Mucosa of stomach (tissue), 1 donor: ENCODE data around the gene FLNB.

ENCODE experiments used
- H3K27me3 ChIP-seq: one replicate; pipeline ENCODE4 v1.7.0; 2013; ENCODE audit warnings: mild to moderate bottlenecking, low read length; ENCODE audit not compliant: control insufficient read depth, insufficient read depth
- H3K36me3 ChIP-seq: one replicate; pipeline ENCODE4 v1.7.0; 2013; ENCODE audit warnings: low read length; ENCODE audit not compliant: control insufficient read depth, insufficient read depth
- H3K4me1 ChIP-seq: one replicate; pipeline ENCODE4 v1.7.0; 2013; ENCODE audit warnings: mild to moderate bottlenecking, low read length; ENCODE audit not compliant: control insufficient read depth, insufficient read depth
- H3K4me3 ChIP-seq: one replicate; pipeline ENCODE4 v1.7.0; 2013; ENCODE audit warnings: low read length
- H3K9ac ChIP-seq: one replicate; pipeline ENCODE4 v1.7.0; 2013; ENCODE audit warnings: mild to moderate bottlenecking, low read length, moderate library complexity
- H3K9me3 ChIP-seq: one replicate; pipeline ENCODE4 v1.7.0; 2013; ENCODE audit warnings: mild to moderate bottlenecking, low read length, moderate library complexity; ENCODE audit not compliant: control insufficient read depth
- donor health status: Pancreatic carcinoma.

FLNB gene

GRCh38 chr3:58151637-58152036 is 143.4 kb downstream of the FLNB start:
- Histone ChIP-seq H3K36me3 (peaks cover 35% of the 10 kb centered on the region), H3K9ac (no peak overlapping the region), H3K9me3 (no peaks in the 10 kb centered on the region), H3K4me1 (no peaks in the 10 kb centered on the region), H3K27me3 (no peaks in the 10 kb centered on the region), H3K4me3 (no peak overlapping the region)

- Histone ChIP-seq H3K4me3 (no peak overlapping the region), H3K36me3 (peaks cover 37% of the 10 kb centered on the region), H3K9ac (no peak overlapping the region), H3K4me1 (no peaks in the 10 kb centered on the region), H3K9me3 (no peaks in the 10 kb centered on the region), H3K27me3 (no peaks in the 10 kb centered on the region)
Measured at GRCh38 chr3:58152225-58153015, 144.2 kb downstream of the FLNB start.

GRCh38 chr3:58153371-58153770 is 145.1 kb downstream of the FLNB start:
- Histone ChIP-seq H3K36me3 (peaks cover 37% of the 10 kb centered on the region), H3K4me1 (no peaks in the 10 kb centered on the region), H3K9ac (no peak overlapping the region), H3K27me3 (no peaks in the 10 kb centered on the region), H3K9me3 (no peaks in the 10 kb centered on the region), H3K4me3 (no peak overlapping the region)

GRCh38 chr3:58154626-58155449 is 146.6 kb downstream of the FLNB start:
- Histone ChIP-seq H3K9me3 (no peaks in the 10 kb centered on the region), H3K27me3 (no peaks in the 10 kb centered on the region), H3K4me3 (no peak overlapping the region), H3K4me1 (no peaks in the 10 kb centered on the region), H3K36me3 (peaks cover 33% of the 10 kb centered on the region), H3K9ac (no peak overlapping the region)

GRCh38 chr3:58155838-58156237 is 147.6 kb downstream of the FLNB start:
- peaks cover 30% of the 10 kb centered on the region for H3K36me3 ChIP-seq
- H3K9ac ChIP-seq: no peak overlapping the region
- H3K27me3 ChIP-seq: no peaks in the 10 kb centered on the region
- peaks cover 3% of the 10 kb centered on the region for H3K4me1 ChIP-seq
- H3K9me3 ChIP-seq: no peaks in the 10 kb centered on the region
- H3K4me3 ChIP-seq: no peak overlapping the region

GRCh38 chr3:58157700-58158099 is 149.5 kb downstream of the FLNB start:
- no peak overlapping the region for H3K9ac ChIP-seq
- H3K27me3 ChIP-seq: no peaks in the 10 kb centered on the region
- peaks cover 20% of the 10 kb centered on the region for H3K4me1 ChIP-seq
- H3K36me3 ChIP-seq: peaks cover 38% of the 10 kb centered on the region
- H3K4me3 ChIP-seq: no peak overlapping the region
- H3K9me3 ChIP-seq: no peaks in the 10 kb centered on the region

GRCh38 chr3:58158442-58159153 is 150.4 kb downstream of the FLNB start:
- H3K36me3 ChIP-seq: peaks cover 43% of the 10 kb centered on the region
- H3K4me3 ChIP-seq: no peak overlapping the region
- H3K4me1 ChIP-seq: peaks cover 29% of the 10 kb centered on the region
- no peaks in the 10 kb centered on the region for H3K9me3 ChIP-seq
- no peaks in the 10 kb centered on the region for H3K27me3 ChIP-seq
- no peak overlapping the region for H3K9ac ChIP-seq

GRCh38 chr3:58160399-58160798 is 152.2 kb downstream of the FLNB start:
- Histone ChIP-seq H3K4me1 (peaks cover 47% of the 10 kb centered on the region), H3K4me3 (no peak overlapping the region), H3K9me3 (no peaks in the 10 kb centered on the region), H3K9ac (no peak overlapping the region), H3K36me3 (peaks cover 55% of the 10 kb centered on the region), H3K27me3 (no peaks in the 10 kb centered on the region)

GRCh38 chr3:58161435-58162398 is 153.5 kb downstream of the FLNB start:
- Histone ChIP-seq H3K4me3 (no peak overlapping the region), H3K9me3 (no peaks in the 10 kb centered on the region), H3K36me3 (peaks cover 44% of the 10 kb centered on the region), H3K27me3 (no peaks in the 10 kb centered on the region), H3K4me1 (peaks cover 50% of the 10 kb centered on the region), H3K9ac (no peak overlapping the region)

- Histone ChIP-seq H3K9ac (peak overlapping the region; percentile 35), H3K4me1 (peaks cover 55% of the 10 kb centered on the region), H3K9me3 (no peaks in the 10 kb centered on the region), H3K27me3 (no peaks in the 10 kb centered on the region), H3K4me3 (no peak overlapping the region), H3K36me3 (peaks cover 37% of the 10 kb centered on the region)
Measured at GRCh38 chr3:58163234-58163633, 155.0 kb downstream of the FLNB start.

GRCh38 chr3:58164199-58164879 is 156.1 kb downstream of the FLNB start:
- H3K4me3 ChIP-seq: no peak overlapping the region
- H3K9ac ChIP-seq: peak overlapping the region; percentile 35
- peaks cover 55% of the 10 kb centered on the region for H3K4me1 ChIP-seq
- H3K36me3 ChIP-seq: peaks cover 42% of the 10 kb centered on the region
- H3K9me3 ChIP-seq: no peaks in the 10 kb centered on the region
- no peaks in the 10 kb centered on the region for H3K27me3 ChIP-seq
